Measurements from ENCODE around the gene JAK1.

DNA sequence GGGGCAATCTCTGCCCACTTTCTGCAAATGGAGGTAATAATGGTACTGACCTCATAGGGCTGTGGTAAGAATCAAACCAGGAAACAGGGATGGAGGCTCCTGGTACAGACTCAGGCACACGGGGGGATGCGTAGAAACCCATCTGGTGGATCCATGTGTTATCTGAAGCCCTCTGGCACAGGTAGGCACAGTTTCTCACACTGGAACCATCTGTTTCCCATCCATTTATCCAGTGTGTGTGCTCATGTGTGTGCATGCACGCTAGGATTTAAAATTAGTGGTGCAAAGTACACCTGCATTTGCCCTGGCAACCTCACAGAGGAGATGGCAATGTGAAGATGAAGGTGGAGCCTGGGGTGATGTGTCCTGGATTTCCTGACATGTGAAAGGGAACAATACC, 118.2 kb downstream of the JAK1 start:
- no peak for TF ChIP-seq POLR2A (IDR thresholded peaks at IDR 0.05)
- TF ChIP-seq CTCF (IDR thresholded peaks at IDR 0.05), result no peak
